ENCODE data around the gene ANO4.

DNA sequence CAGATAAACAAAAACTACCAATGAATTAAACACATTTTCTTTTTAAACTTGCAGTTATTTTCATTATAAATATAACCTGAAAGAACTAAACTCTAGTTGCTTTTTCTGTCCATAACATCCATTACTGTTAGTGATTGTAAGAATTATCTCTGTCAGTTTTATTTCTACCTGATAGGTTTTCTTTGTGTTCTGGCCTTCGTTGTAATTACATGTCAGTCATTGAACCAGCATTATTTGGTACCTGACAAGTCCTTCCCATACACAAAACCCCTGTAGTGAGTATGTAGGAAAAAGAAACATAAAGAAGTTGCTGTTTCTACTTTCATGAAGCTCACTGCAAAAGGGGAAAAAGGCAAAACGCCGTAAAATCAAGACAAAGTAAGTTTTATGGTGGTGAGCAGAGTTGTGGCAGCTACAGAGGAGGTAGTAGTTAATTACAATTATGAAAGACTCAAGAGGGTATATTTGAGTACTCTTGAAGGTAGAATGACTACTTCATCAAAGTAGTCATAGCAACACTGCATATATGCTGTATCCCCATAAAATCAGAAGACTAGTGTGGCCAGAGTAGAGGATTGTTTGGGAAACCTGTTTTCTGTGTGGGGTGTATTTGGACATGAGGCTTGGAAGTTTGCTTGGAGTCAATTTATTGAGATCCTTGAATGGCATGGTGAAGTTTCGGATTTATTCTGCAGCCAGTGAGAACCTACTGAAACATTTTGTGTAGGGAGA lies 312.6 kb downstream of the ANO4 start:
- TF ChIP-seq POLR2A (IDR thresholded peaks at IDR 0.05; ENCODE audit: control extremely low read depth in 1 of 2, low read depth in 2 of 2, low read length in 2 of 2) = no peak
- TF ChIP-seq GTF2F1 (IDR thresholded peaks at IDR 0.05; ENCODE audit: borderline replicate concordance, low read depth, low read length) = no peak
- no peak for TF ChIP-seq JUND (IDR thresholded peaks at IDR 0.05; ENCODE audit: low read length)
- TF ChIP-seq CTCF (IDR thresholded peaks at IDR 0.05; ENCODE audit: control extremely low read depth in 1 of 3, insufficient read depth in 1 of 3, low read depth in 1 of 3, low read length in 3 of 3) = no peak
